ENCODE results near the gene MTHFSD. TPM values are rescaled to one million over a fixed set of nuclear protein-coding genes. Genes with fewer than 3 reads are reported as not detected.

The MTHFSD gene
- polyA plus RNA-seq, 1 of the 3 experiments (the other 2 are of a cell fraction) = 15.6 TPM

DNA sequence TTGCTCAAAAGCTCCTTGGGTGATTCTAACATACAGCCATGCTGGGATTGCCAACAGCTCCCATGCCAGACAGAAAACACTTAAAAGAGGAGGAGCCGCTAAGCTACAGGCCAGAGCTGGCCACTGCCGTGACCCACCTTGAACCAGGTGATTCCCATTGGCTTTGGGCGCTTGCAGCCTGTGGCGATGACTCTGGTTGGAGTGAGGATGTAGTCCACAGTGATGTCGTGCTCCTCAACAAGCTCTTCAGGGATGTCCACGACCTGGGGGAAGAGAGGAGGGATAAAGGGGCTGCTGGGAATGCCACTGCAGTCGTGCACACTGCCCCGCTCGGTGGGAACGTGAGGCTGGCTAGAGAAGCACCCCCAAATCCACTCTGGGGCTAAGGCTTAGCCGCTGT is 13.5 kb downstream of the MTHFSD start:
- no peak overlapping the region for H3K27ac ChIP-seq (ENCODE audit: low read depth in 2 of 2, low read length in 1 of 2)
- H3K9ac ChIP-seq = no peak overlapping the region
- no peaks in the 10 kb centered on the region for H3K9me3 ChIP-seq
- no peak overlapping the region for H2AFZ ChIP-seq (ENCODE audit: low read depth)
- POLR2A ChIA-PET = no interaction called here
- WGBS (ENCODE audit: low lambda C conversion rate) = 78% methylated on average over 7 of the region's 11 CpGs
- H3K9me2 ChIP-seq = no peaks in the 10 kb centered on the region
- no peaks in the 10 kb centered on the region for H4K20me1 ChIP-seq (ENCODE audit: insufficient read depth)
- CTCF ChIA-PET = no interaction called here
- H3F3A ChIP-seq (replicated peaks; ENCODE audit: insufficient read depth) = no peaks in the 10 kb centered on the region
- no peak overlapping the region for H3K4me2 ChIP-seq
- no peaks in the 10 kb centered on the region for H3K4me1 ChIP-seq (ENCODE audit: control insufficient read depth in 1 of 2, insufficient read depth in 2 of 2, low read depth in 1 of 2, low read length in 1 of 2)
- no peak for TF ChIP-seq SMC3 (IDR thresholded peaks at IDR 0.05; ENCODE audit: low read depth, low read length)
- no peak for TF ChIP-seq EZH2phosphoT487 (IDR thresholded peaks at IDR 0.05; ENCODE audit: borderline replicate concordance, low read depth)
- TF ChIP-seq, protein P1, sequence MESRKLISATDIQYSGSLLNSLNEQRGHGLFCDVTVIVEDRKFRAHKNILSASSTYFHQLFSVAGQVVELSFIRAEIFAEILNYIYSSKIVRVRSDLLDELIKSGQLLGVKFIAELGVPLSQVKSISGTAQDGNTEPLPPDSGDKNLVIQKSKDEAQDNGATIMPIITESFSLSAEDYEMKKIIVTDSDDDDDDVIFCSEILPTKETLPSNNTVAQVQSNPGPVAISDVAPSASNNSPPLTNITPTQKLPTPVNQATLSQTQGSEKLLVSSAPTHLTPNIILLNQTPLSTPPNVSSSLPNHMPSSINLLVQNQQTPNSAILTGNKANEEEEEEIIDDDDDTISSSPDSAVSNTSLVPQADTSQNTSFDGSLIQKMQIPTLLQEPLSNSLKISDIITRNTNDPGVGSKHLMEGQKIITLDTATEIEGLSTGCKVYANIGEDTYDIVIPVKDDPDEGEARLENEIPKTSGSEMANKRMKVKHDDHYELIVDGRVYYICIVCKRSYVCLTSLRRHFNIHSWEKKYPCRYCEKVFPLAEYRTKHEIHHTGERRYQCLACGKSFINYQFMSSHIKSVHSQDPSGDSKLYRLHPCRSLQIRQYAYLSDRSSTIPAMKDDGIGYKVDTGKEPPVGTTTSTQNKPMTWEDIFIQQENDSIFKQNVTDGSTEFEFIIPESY (IDR thresholded peaks at IDR 0.05; ENCODE audit: borderline replicate concordance, low read depth) = no peak
- TF ChIP-seq RAD21 (IDR thresholded peaks at IDR 0.05; ENCODE audit: low read length) = no peak
- no peak for TF ChIP-seq GABPA (IDR thresholded peaks at IDR 0.05; ENCODE audit: low read depth)
- no peak for TF ChIP-seq GATA2 (CRISPR knock-in tag; IDR thresholded peaks at IDR 0.05)
- TF ChIP-seq RCOR1 (IDR thresholded peaks at IDR 0.05; ENCODE audit: low read length) = no peak
- no peak for TF ChIP-seq CHD2 (IDR thresholded peaks at IDR 0.05; ENCODE audit: low read length, partially characterized antibody)
- TF ChIP-seq, protein P2, sequence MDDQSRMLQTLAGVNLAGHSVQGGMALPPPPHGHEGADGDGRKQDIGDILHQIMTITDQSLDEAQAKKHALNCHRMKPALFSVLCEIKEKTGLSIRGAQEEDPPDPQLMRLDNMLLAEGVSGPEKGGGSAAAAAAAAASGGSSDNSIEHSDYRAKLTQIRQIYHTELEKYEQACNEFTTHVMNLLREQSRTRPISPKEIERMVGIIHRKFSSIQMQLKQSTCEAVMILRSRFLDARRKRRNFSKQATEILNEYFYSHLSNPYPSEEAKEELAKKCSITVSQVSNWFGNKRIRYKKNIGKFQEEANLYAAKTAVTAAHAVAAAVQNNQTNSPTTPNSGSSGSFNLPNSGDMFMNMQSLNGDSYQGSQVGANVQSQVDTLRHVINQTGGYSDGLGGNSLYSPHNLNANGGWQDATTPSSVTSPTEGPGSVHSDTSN (IDR thresholded peaks at IDR 0.05) = no peak
- no peak for TF ChIP-seq ELF1 (IDR thresholded peaks at IDR 0.05)
- no peak for TF ChIP-seq TAF1 (IDR thresholded peaks at IDR 0.05; ENCODE audit: borderline replicate concordance, low read depth, low read length)
- TF ChIP-seq, protein P3, sequence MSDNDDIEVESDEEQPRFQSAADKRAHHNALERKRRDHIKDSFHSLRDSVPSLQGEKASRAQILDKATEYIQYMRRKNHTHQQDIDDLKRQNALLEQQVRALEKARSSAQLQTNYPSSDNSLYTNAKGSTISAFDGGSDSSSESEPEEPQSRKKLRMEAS (IDR thresholded peaks at IDR 0.05; ENCODE audit: low read depth) = no peak
- TF ChIP-seq NRF1 (IDR thresholded peaks at IDR 0.05; ENCODE audit: low read depth, low read length) = no peak
- TF ChIP-seq, protein P4, sequence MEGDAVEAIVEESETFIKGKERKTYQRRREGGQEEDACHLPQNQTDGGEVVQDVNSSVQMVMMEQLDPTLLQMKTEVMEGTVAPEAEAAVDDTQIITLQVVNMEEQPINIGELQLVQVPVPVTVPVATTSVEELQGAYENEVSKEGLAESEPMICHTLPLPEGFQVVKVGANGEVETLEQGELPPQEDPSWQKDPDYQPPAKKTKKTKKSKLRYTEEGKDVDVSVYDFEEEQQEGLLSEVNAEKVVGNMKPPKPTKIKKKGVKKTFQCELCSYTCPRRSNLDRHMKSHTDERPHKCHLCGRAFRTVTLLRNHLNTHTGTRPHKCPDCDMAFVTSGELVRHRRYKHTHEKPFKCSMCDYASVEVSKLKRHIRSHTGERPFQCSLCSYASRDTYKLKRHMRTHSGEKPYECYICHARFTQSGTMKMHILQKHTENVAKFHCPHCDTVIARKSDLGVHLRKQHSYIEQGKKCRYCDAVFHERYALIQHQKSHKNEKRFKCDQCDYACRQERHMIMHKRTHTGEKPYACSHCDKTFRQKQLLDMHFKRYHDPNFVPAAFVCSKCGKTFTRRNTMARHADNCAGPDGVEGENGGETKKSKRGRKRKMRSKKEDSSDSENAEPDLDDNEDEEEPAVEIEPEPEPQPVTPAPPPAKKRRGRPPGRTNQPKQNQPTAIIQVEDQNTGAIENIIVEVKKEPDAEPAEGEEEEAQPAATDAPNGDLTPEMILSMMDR (IDR thresholded peaks at IDR 0.05) = no peak
- no peak for TF ChIP-seq RXRA (IDR thresholded peaks at IDR 0.05; ENCODE audit: borderline replicate concordance, low read depth)
- TF ChIP-seq FOXJ3 (CRISPR knock-in tag; IDR thresholded peaks at IDR 0.05) = no peak
- no peak for TF ChIP-seq NFIC (IDR thresholded peaks at IDR 0.05; ENCODE audit: borderline replicate concordance)
- H3K27me3 ChIP-seq (ENCODE audit: insufficient read depth) = no peaks in the 10 kb centered on the region
- DNase-seq = no peak
- H3K36me3 ChIP-seq (replicated peaks in 1 of 2; ENCODE audit: control insufficient read depth in 1 of 2, insufficient read depth in 2 of 2, low read length in 1 of 2) = peaks cover 20 to 68% of the 10 kb centered on the region in 2 experiments
- no peaks in the 10 kb centered on the region for H3K79me2 ChIP-seq (ENCODE audit: insufficient read depth)
- no peak overlapping the region for H3K4me3 ChIP-seq (ENCODE audit: low read depth in 2 of 2, low read length in 1 of 2)
